ENCODE data around the gene IL17RE.

The IL17RE gene

GRCh38 chr3:9965200-9965875, 62.7 kb downstream of the IL17RE start:
- no peak for DNase-seq
